GM23338 (cell line): Measurements from ENCODE around the gene FSIP1. TPM values are rescaled to one million over a fixed set of nuclear protein-coding genes. Genes with fewer than 3 reads are reported as not detected.

Experiments used
- ATAC-seq: fragments of 200-7000 bp; cut with Tn5 transposase; 3 replicates; pipeline ENCODE4 v1.9.1; 2020
- DNase-seq: peaks from one replicate; pipeline ENCODE4 v3.0.0-alpha.2; 2015; ENCODE audit warnings: low spot score
- H2AFZ ChIP-seq: fragments of 200-600 bp; sonication (generic); 2 replicates; pipeline ENCODE4 v1.8.0; 2016; ENCODE audit warnings: antibody characterized with exemption, mild to moderate bottlenecking, moderate library complexity
- H3F3A ChIP-seq: fragments of 200-600 bp; sonication (generic); replicated peaks from 2 replicates; pipeline ENCODE4 v1.8.0; 2017; ENCODE audit warnings: antibody characterized with exemption, mixed run types, low read depth
- H3K27ac ChIP-seq: fragments of 200-600 bp; sonication (generic); 2 replicates; pipeline ENCODE4 v1.6.1; 2016; ENCODE audit warnings: low read depth
- H3K27me3 ChIP-seq: fragments of 200-600 bp; sonication (generic); 2 replicates; pipeline ENCODE4 v1.8.0; 2016; ENCODE audit warnings: mild to moderate bottlenecking, mixed run types, moderate library complexity; ENCODE audit not compliant: insufficient read depth
- H3K36me3 ChIP-seq: fragments of 200-600 bp; sonication (generic); 2 replicates; pipeline ENCODE4 v1.8.0; 2016; ENCODE audit warnings: mild to moderate bottlenecking; ENCODE audit not compliant: insufficient read depth
- H3K4me1 ChIP-seq: fragments of 200-600 bp; sonication (generic); 2 replicates; pipeline ENCODE4 v1.8.0; 2016; ENCODE audit warnings: mild to moderate bottlenecking, moderate library complexity; ENCODE audit not compliant: insufficient read depth
- H3K4me2 ChIP-seq: fragments of 200-600 bp; sonication (generic); 2 replicates; pipeline ENCODE4 v1.7.1; 2017; ENCODE audit warnings: mixed run types
- H3K4me3 ChIP-seq: fragments of 200-600 bp; sonication (generic); 2 replicates; pipeline ENCODE4 v1.6.1; 2016; ENCODE audit warnings: mixed run types
- H3K79me2 ChIP-seq: fragments of 200-600 bp; sonication (generic); replicated peaks from 2 replicates; pipeline ENCODE4 v1.8.0; 2017; ENCODE audit warnings: mild to moderate bottlenecking; ENCODE audit not compliant: insufficient read depth
- H3K9me2 ChIP-seq: fragments of 200-600 bp; sonication (generic); 2 replicates; pipeline ENCODE4 v1.8.0; 2017; ENCODE audit not compliant: insufficient read depth
- H4K20me1 ChIP-seq: fragments of 200-600 bp; sonication (generic); replicated peaks from 2 replicates; pipeline ENCODE4 v1.8.0; 2017; ENCODE audit warnings: mild to moderate bottlenecking; ENCODE audit not compliant: insufficient read depth
- H3K27ac Mint-ChIP-seq: 2 replicates; pipeline ENCODE4 v1.8.0; 2020; ENCODE audit warnings: inconsistent platforms, mild to moderate bottlenecking, moderate library complexity, mixed read lengths
- H3K27me3 Mint-ChIP-seq: 3 replicates; pipeline ENCODE4 v1.8.0; 2022; ENCODE audit warnings: low read depth, mild to moderate bottlenecking, moderate library complexity, mixed read lengths, inconsistent platforms; ENCODE audit not compliant: insufficient read depth, poor library complexity
- H3K36me3 Mint-ChIP-seq: 3 replicates; pipeline ENCODE4 v1.8.0; 2021; ENCODE audit warnings: low read depth, mild to moderate bottlenecking, inconsistent platforms, moderate library complexity, mixed read lengths
- H3K4me1 Mint-ChIP-seq: 3 replicates; pipeline ENCODE4 v1.8.0; 2020; ENCODE audit warnings: mild to moderate bottlenecking, inconsistent platforms, mixed read lengths
- H3K4me3 Mint-ChIP-seq: 3 replicates; pipeline ENCODE4 v1.8.0; 2021; ENCODE audit warnings: moderate library complexity, mild to moderate bottlenecking, inconsistent platforms, mixed read lengths
- H3K9me3 Mint-ChIP-seq: 3 replicates; pipeline ENCODE4 v1.8.0; 2020; ENCODE audit warnings: moderate library complexity, mild to moderate bottlenecking, inconsistent platforms, mixed read lengths
- CREB1 ChIP-seq: fragments of 250-450 bp; sonication (Bioruptor Pico); IDR thresholded peaks from 2 replicates; pipeline ENCODE4 v1.5.0; 2020; ENCODE audit warnings: low read depth, mild to moderate bottlenecking, moderate library complexity
- CTCF ChIP-seq, 2 experiments: fragments of 200-600 bp in 1 of 2; sonication (generic) in 1 of 2; conservative IDR thresholded peaks; 2 replicates each; pipeline versions ENCODE4 v1.5.1 to v1.6.1; 2016 to 2017; ENCODE audit warnings: antibody characterized with exemption in 2 of 2, low read depth in 2 of 2, mild to moderate bottlenecking in 2 of 2, moderate library complexity in 1 of 2
- ETS1 ChIP-seq: IDR thresholded peaks from 2 replicates; pipeline ENCODE4 v1.6.1; 2016; ENCODE audit warnings: antibody characterized with exemption
- EZH2 ChIP-seq: fragments of 200-600 bp; sonication (generic); IDR thresholded peaks from one replicate; pipeline ENCODE4 v1.8.0; 2017; ENCODE audit warnings: antibody characterized with exemption, mild to moderate bottlenecking, low read depth; ENCODE audit not compliant: unreplicated experiment
- EZH2phosphoT487 ChIP-seq: fragments of 200-600 bp; sonication (generic); IDR thresholded peaks from one replicate; pipeline ENCODE4 v1.8.1; 2018; ENCODE audit warnings: antibody characterized with exemption; ENCODE audit not compliant: unreplicated experiment
- JUNB ChIP-seq: IDR thresholded peaks from one replicate; pipeline ENCODE4 v1.6.1; 2016; ENCODE audit warnings: antibody characterized with exemption; ENCODE audit not compliant: unreplicated experiment
- NANOG ChIP-seq: IDR thresholded peaks from 2 replicates; pipeline ENCODE4 v1.6.1; 2016; ENCODE audit warnings: antibody characterized with exemption, borderline replicate concordance
- POLR2AphosphoS5 ChIP-seq: IDR thresholded peaks from 2 replicates; pipeline ENCODE4 v1.6.1; 2016; ENCODE audit warnings: antibody characterized with exemption, low read depth
- REST ChIP-seq: IDR thresholded peaks from one replicate; pipeline ENCODE4 v1.6.1; 2018; ENCODE audit warnings: antibody characterized with exemption; ENCODE audit not compliant: unreplicated experiment
- STAT1 ChIP-seq: IDR thresholded peaks from one replicate; pipeline ENCODE4 v1.6.1; 2016; ENCODE audit warnings: antibody characterized with exemption; ENCODE audit not compliant: unreplicated experiment
- ZNF114 ChIP-seq: fragments of 250-450 bp; sonication (Bioruptor Pico); IDR thresholded peaks from 2 replicates; pipeline ENCODE4 v1.5.0; 2020; ENCODE audit warnings: mild to moderate bottlenecking, moderate library complexity
- ZNF331 ChIP-seq: fragments of 250-450 bp; sonication (Bioruptor Pico); IDR thresholded peaks from 2 replicates; pipeline ENCODE4 v1.5.0; 2020; ENCODE audit warnings: low read depth, mild to moderate bottlenecking, moderate library complexity
- ZNF462 ChIP-seq: fragments of 250-450 bp; sonication (Bioruptor Pico); IDR thresholded peaks from 2 replicates; pipeline ENCODE4 v1.5.0; 2020; ENCODE audit warnings: mild to moderate bottlenecking, moderate library complexity
- polyA plus RNA-seq: library from polyadenylated mRNA; unstranded; fragments of >200 nt; fragmentation: Nextera tagmentation; extraction: Ambion mirVana; gene quantifications from 2 replicates; pipeline ENCODE4 v1.2.1, GENCODE V29; 2016
- total RNA-seq: library from RNA; depleted of rRNA; stranded (reverse); fragments of >200 nt; shearing (Covaris generic); gene quantifications from 2 replicates; pipeline ENCODE4 v1.2.3, GENCODE V29; 2014

Gene FSIP1
- total and polyA plus RNA-seq, 2 experiments from 2014 or later = 0.92 to 2.1 TPM

- no peak overlapping the region for H3K27ac Mint-ChIP-seq
- Histone ChIP-seq H4K20me1 (no peaks in the 10 kb centered on the region), H3K27ac (no peak overlapping the region), H3F3A (no peaks in the 10 kb centered on the region; the same call in 1 of the 2 replicates), H3K79me2 (peaks cover 27% of the 10 kb centered on the region), H3K36me3 (no peaks in the 10 kb centered on the region), H3K4me2 (peak overlapping the region; percentile 94), H3K27me3 (no peaks in the 10 kb centered on the region), H2AFZ (no peak overlapping the region), H3K4me3 (peak overlapping the region; percentile 91), H3K9me2 (no peaks in the 10 kb centered on the region), H3K4me1 (peaks cover 54% of the 10 kb centered on the region)
- DNase-seq (no peak), ATAC-seq (no peak)
- peak overlapping the region; percentile 78 for H3K4me3 Mint-ChIP-seq
- H3K36me3 Mint-ChIP-seq = no peaks in the 10 kb centered on the region; the same call in 2 of the 3 replicates
- no peaks in the 10 kb centered on the region; the same call in 2 of the 3 replicates for H3K9me3 Mint-ChIP-seq
- H3K27me3 Mint-ChIP-seq = peaks cover 2% of the 10 kb centered on the region
- no peak for TF ChIP-seq REST
- no peak for TF ChIP-seq STAT1
- TF ChIP-seq NANOG = no peak
- no peak for TF ChIP-seq CTCF (conservative IDR thresholded peaks at IDR 0.05; ENCODE audit: low read depth in 2 of 2)
- no peak for TF ChIP-seq ZNF114 (CRISPR knock-in tag)
- TF ChIP-seq POLR2AphosphoS5 = no peak
- TF ChIP-seq ZNF331 (CRISPR knock-in tag) = no peak
- no peak for TF ChIP-seq ZNF462
- TF ChIP-seq ETS1 = no peak
- no peak for TF ChIP-seq EZH2phosphoT487
- TF ChIP-seq EZH2 = no peak
- no peak for TF ChIP-seq JUNB
- no peak for TF ChIP-seq CREB1 (CRISPR knock-in tag)
- H3K4me1 Mint-ChIP-seq = peaks cover 59% of the 10 kb centered on the region
These were observed 1.5 kb upstream of the FSIP1 start for GRCh38 chr15:39784125-39784524.
